Measurements from ENCODE around the gene HRK.

DNA sequence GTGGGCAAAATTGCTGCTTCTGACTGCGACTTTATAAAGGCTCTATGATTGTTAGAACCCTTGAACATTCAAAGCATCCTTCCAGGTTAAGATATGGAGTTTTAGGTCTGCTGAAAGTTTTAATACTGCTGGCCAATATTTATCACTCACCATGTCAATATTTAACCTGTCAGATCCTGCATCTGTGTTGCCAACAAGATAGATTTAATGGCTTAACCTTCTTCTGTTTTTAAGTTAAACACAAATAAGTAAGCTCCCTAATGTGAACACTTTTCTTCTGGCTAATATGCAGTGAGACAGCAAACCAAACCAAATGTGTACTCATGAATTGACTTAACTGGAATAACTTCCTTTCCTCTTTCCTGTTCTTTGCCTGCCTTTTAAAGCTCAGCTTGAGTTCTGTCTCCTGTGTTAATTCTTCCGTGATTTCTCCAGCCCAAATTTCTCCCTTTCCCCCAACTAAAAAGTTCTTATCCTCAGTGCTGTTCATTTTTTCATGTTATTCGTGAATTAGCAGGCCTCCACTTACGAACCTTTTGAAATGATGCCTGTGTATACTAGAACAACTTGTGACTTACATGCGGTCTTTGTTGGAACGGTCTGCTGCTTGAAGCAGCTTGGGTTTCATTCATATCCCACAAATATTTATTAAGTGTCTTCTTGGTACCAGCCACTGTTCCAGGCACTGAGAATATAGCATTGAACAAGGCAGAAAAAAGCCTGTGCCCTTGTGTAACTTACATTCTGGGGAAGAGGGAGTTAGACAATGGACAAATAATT, 38.7 kb upstream of the HRK start:
- TF ChIP-seq, protein P1, sequence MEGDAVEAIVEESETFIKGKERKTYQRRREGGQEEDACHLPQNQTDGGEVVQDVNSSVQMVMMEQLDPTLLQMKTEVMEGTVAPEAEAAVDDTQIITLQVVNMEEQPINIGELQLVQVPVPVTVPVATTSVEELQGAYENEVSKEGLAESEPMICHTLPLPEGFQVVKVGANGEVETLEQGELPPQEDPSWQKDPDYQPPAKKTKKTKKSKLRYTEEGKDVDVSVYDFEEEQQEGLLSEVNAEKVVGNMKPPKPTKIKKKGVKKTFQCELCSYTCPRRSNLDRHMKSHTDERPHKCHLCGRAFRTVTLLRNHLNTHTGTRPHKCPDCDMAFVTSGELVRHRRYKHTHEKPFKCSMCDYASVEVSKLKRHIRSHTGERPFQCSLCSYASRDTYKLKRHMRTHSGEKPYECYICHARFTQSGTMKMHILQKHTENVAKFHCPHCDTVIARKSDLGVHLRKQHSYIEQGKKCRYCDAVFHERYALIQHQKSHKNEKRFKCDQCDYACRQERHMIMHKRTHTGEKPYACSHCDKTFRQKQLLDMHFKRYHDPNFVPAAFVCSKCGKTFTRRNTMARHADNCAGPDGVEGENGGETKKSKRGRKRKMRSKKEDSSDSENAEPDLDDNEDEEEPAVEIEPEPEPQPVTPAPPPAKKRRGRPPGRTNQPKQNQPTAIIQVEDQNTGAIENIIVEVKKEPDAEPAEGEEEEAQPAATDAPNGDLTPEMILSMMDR (conservative IDR thresholded peaks at IDR 0.05) = no peak
- no peak for TF ChIP-seq ZFX (IDR thresholded peaks at IDR 0.05)

Data from C4-2B (cell line).